ENCODE results near the gene FBLN7. TPM values are rescaled to one million over a fixed set of nuclear protein-coding genes. Genes with fewer than 3 reads are reported as not detected.
A peak's percentile ranks its signal among the peaks of the same experiment; 100 is the strongest.

The FBLN7 gene
- total RNA-seq, 1 experiment from 2014 or later: 0.14 TPM

DNA sequence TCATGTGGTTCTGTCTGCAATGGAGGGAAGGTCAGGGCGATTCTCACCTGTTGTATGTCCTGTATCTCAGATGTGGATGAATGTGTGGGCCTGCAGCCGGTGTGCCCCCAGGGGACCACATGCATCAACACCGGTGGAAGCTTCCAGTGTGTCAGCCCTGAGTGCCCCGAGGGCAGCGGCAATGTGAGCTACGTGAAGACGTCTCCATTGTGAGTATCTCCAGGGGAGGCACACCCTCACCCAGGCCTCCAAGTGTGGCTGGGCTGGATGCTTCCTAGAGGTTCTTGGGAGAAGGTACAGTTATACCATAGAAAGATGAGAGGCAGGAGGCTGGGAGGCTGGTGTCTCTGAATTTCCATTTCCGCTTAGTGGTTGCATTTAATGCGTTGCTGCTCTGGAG lies 46.9 kb downstream of the FBLN7 start:
- CTCF ChIA-PET: no interaction called here
- no peak overlapping the region for H3K27ac Mint-ChIP-seq (ENCODE audit: low read depth, unreplicated experiment)

DNA sequence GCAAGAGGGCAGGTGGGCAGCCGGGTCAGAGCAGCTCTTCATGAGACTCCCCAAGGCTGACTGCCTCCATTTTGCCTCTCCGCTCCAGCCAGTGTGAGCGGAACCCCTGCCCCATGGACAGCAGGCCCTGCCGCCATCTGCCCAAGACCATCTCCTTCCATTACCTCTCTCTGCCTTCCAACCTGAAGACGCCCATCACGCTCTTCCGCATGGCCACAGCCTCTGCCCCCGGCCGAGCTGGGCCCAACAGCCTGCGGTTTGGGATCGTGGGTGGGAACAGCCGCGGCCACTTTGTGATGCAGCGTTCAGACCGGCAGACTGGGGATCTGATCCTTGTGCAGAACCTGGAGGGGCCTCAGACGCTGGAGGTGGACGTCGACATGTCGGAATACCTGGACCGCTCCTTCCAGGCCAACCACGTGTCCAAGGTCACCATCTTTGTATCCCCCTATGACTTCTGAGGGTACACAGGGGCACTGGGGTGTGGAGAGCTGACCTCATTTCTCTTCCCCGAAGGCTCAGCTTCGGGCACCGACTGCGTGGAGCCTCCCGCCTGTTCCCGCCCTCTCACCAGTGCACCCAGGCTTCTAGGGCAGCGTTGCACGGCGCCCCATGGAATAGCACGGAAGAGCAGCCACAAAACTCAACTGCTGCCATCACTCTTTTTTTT lies 49.0 kb downstream of the FBLN7 start:
- TF ChIP-seq, protein P1, sequence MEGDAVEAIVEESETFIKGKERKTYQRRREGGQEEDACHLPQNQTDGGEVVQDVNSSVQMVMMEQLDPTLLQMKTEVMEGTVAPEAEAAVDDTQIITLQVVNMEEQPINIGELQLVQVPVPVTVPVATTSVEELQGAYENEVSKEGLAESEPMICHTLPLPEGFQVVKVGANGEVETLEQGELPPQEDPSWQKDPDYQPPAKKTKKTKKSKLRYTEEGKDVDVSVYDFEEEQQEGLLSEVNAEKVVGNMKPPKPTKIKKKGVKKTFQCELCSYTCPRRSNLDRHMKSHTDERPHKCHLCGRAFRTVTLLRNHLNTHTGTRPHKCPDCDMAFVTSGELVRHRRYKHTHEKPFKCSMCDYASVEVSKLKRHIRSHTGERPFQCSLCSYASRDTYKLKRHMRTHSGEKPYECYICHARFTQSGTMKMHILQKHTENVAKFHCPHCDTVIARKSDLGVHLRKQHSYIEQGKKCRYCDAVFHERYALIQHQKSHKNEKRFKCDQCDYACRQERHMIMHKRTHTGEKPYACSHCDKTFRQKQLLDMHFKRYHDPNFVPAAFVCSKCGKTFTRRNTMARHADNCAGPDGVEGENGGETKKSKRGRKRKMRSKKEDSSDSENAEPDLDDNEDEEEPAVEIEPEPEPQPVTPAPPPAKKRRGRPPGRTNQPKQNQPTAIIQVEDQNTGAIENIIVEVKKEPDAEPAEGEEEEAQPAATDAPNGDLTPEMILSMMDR (IDR thresholded peaks at IDR 0.05; ENCODE audit: unreplicated experiment): no peak
- Mint-ChIP-seq H3K27ac (ENCODE audit: low read depth, unreplicated experiment) (no peak overlapping the region), H3K4me3 (ENCODE audit: unreplicated experiment) (no peak overlapping the region), H3K4me1 (ENCODE audit: insufficient read depth, unreplicated experiment) (peaks cover 10% of the 10 kb centered on the region), H3K27me3 (ENCODE audit: insufficient read depth, unreplicated experiment) (no peaks in the 10 kb centered on the region), H3K9me3 (ENCODE audit: unreplicated experiment) (no peaks in the 10 kb centered on the region), H3K36me3 (ENCODE audit: insufficient read depth, unreplicated experiment) (no peaks in the 10 kb centered on the region)
- CTCF ChIA-PET: interaction anchor here (0.6 kb wide), 1 partner anchor 27 kb away, joined by 4 read pairs; no protein-coding TSS in a partner anchor
- no TSS peak for BruUV-seq (replicated peaks)
- POLR2A ChIA-PET: no interaction called here
- no peak for DNase-seq (ENCODE audit: unreplicated experiment)
- intact Hi-C loops (cut with micrococcal nuclease): no loop called here

More for the DNA sequence above, 46.9 kb downstream of the FBLN7 start:
- POLR2A ChIA-PET: interaction anchor here (0.7 kb wide), 1 partner anchor 331 kb away, joined by 3 read pairs; no protein-coding TSS in a partner anchor
- intact Hi-C loops (cut with micrococcal nuclease): no loop called here
- H3K4me1 Mint-ChIP-seq (ENCODE audit: insufficient read depth, unreplicated experiment): peaks cover 10% of the 10 kb centered on the region
- TF ChIP-seq, protein P1 (IDR thresholded peaks at IDR 0.05; ENCODE audit: unreplicated experiment): no peak
- H3K36me3 Mint-ChIP-seq (ENCODE audit: insufficient read depth, unreplicated experiment): no peaks in the 10 kb centered on the region
- H3K27me3 Mint-ChIP-seq (ENCODE audit: insufficient read depth, unreplicated experiment): no peaks in the 10 kb centered on the region
- no peak for DNase-seq (ENCODE audit: unreplicated experiment)
- no peak overlapping the region for H3K4me3 Mint-ChIP-seq (ENCODE audit: unreplicated experiment)
- BruUV-seq (replicated peaks): no TSS peak
- no peaks in the 10 kb centered on the region for H3K9me3 Mint-ChIP-seq (ENCODE audit: unreplicated experiment)

DNA sequence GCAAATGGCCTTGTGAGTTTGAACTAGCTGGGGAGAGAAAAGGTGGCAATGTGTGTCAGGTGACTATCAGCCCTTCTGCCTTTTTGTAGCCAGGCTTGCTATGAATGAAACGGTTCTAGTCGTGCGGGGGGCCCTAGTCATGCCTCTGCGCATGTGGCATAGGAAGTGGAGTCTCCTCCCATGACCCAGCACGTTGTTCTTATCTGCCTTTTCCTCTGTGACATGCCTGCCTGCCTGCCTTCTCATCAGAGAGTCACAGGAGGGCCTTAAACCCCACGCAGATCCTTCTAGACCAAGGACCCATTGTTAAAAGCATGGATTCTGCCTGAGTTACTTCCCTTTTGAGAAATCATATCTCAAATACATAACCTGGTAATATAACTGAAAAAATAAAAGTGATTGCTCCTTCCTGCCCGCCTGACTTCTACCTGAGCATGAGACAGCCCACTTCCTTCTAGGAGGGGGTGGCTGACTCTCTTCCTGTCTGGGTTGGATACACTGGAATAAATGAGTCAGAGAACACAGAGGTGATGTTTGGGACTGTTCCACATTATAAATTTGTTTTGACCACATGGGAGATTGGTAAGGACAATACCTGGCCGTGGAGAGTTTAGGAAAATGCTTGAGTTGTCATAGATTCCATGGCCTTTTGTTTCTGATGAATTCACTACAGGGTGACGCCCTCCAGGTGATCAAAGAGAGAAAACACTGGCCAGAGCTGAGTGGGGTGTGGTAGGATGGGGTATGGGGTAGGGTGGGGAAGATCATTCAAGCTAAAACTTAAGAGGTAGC lies 49.8 kb downstream of the FBLN7 start:
- no peaks in the 10 kb centered on the region for H3K36me3 Mint-ChIP-seq (ENCODE audit: insufficient read depth, unreplicated experiment)
- TF ChIP-seq, protein P1 (IDR thresholded peaks at IDR 0.05; ENCODE audit: unreplicated experiment): no peak
- intact Hi-C loops (cut with micrococcal nuclease): no loop called here
- no peak overlapping the region for H3K4me3 Mint-ChIP-seq (ENCODE audit: unreplicated experiment)
- ChIA-PET POLR2A (no interaction called here), CTCF (interaction anchor here (1.2 kb wide), 1 partner anchor 66 kb away, joined by 4 read pairs; no protein-coding TSS in a partner anchor)
- peak; percentile 37 for DNase-seq (ENCODE audit: unreplicated experiment)
- peaks cover 10% of the 10 kb centered on the region for H3K4me1 Mint-ChIP-seq (ENCODE audit: insufficient read depth, unreplicated experiment)
- peak overlapping the region; percentile 24 for H3K27ac Mint-ChIP-seq (ENCODE audit: low read depth, unreplicated experiment)
- no peaks in the 10 kb centered on the region for H3K9me3 Mint-ChIP-seq (ENCODE audit: unreplicated experiment)
- no peaks in the 10 kb centered on the region for H3K27me3 Mint-ChIP-seq (ENCODE audit: insufficient read depth, unreplicated experiment)
- no TSS peak for BruUV-seq (replicated peaks)

DNA sequence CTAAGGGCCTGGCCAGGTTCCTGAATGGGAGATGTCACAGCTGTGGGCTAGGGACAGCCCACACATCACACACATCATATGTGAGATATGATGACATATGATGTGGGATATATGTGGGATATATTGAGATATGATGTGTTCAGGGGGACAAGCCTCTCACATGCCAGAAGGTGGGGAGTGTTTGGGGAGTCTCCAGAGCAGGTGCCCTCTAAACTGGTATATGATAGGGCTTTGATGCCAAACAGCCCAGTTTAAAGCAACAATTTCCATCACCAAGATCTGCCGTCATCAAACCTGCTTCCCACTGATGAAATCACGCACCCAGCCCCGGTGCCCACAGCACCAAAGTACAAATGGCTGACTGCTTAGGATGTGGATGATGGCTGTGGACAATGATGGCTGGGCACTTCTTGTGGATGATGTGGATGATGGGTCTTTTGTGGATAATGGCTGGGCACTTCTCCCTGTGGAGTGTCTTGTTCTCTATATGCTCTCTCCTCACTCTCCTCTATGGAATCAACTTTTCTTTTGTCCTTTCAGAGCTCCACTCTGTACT lies 50.9 kb downstream of the FBLN7 start:
- Mint-ChIP-seq H3K9me3 (ENCODE audit: unreplicated experiment) (no peaks in the 10 kb centered on the region), H3K4me1 (ENCODE audit: insufficient read depth, unreplicated experiment) (peaks cover 10% of the 10 kb centered on the region), H3K27me3 (ENCODE audit: insufficient read depth, unreplicated experiment) (no peaks in the 10 kb centered on the region), H3K4me3 (ENCODE audit: unreplicated experiment) (no peak overlapping the region), H3K36me3 (ENCODE audit: insufficient read depth, unreplicated experiment) (no peaks in the 10 kb centered on the region), H3K27ac (ENCODE audit: low read depth, unreplicated experiment) (no peak overlapping the region)
- ChIA-PET CTCF (interaction anchor here (0.7 kb wide), 1 partner anchor 31 kb away, joined by 3 read pairs; no protein-coding TSS in a partner anchor), POLR2A (interaction anchor here (2.1 kb wide), 1 partner anchor 28 kb away, joined by 4 read pairs; no protein-coding TSS in a partner anchor)
- no peak for DNase-seq (ENCODE audit: unreplicated experiment)
- intact Hi-C loops (cut with micrococcal nuclease): no loop called here
- BruUV-seq (replicated peaks): no TSS peak
- TF ChIP-seq, protein P1 (IDR thresholded peaks at IDR 0.05; ENCODE audit: unreplicated experiment): no peak

Data from MCF 10A (cell line).